Brain microvascular endothelial cell (primary cell): ENCODE data around the gene FAT1.
"Not testable (repeated sequence)": the region's sequence is repeated elsewhere in the genome, so short reads cannot be mapped to it uniquely, and the experiment has no call there.

Experiments
- DNase-seq: peaks from one replicate; pipeline ENCODE4 v3.0.0-alpha.2; 2020
- H3K27ac ChIP-seq: fragments of 250-450 bp; sonication (Bioruptor Pico); 2 replicates; pipeline ENCODE4 v1.5.1; 2020; ENCODE audit warnings: mild to moderate bottlenecking, moderate library complexity
- H3K27me3 ChIP-seq: fragments of 250-450 bp; sonication (Bioruptor Pico); replicated peaks from 2 replicates; pipeline ENCODE4 v1.5.1; 2020; ENCODE audit warnings: mild to moderate bottlenecking
- H3K36me3 ChIP-seq: fragments of 250-450 bp; sonication (Bioruptor Pico); replicated peaks from 2 replicates; pipeline ENCODE4 v1.5.1; 2020; ENCODE audit warnings: mild to moderate bottlenecking
- H3K4me3 ChIP-seq: 2 replicates; pipeline ENCODE4 v1.5.1; 2011; ENCODE audit warnings: low read depth, mild to moderate bottlenecking, control low read depth, low read length, moderate library complexity
- in situ Hi-C: cut with HindIII; loops from 2 replicates; pipeline ENCODE4 v1.10.0; 2017; ENCODE audit warnings: low sequenced_read_pairs, low pct_ligation_motif_present
- TF ChIP-seq, protein P1 (sequence below): IDR thresholded peaks from 2 replicates; pipeline ENCODE4 v1.5.1; 2011; ENCODE audit warnings: low read depth, mild to moderate bottlenecking, moderate library complexity, low read length, control low read depth, inconsistent platforms; ENCODE audit errors: missing control alignments

The FAT1 gene

GRCh38 chr4:186659935-186660334 is 63.7 kb downstream of the FAT1 start:
- H3K4me3 ChIP-seq, result no peak overlapping the region
- in situ Hi-C loops, result no loop called here
- DNase-seq, result no peak
- H3K27ac ChIP-seq, result no peak overlapping the region
- no peaks in the 10 kb centered on the region for H3K27me3 ChIP-seq
- TF ChIP-seq, protein P1, sequence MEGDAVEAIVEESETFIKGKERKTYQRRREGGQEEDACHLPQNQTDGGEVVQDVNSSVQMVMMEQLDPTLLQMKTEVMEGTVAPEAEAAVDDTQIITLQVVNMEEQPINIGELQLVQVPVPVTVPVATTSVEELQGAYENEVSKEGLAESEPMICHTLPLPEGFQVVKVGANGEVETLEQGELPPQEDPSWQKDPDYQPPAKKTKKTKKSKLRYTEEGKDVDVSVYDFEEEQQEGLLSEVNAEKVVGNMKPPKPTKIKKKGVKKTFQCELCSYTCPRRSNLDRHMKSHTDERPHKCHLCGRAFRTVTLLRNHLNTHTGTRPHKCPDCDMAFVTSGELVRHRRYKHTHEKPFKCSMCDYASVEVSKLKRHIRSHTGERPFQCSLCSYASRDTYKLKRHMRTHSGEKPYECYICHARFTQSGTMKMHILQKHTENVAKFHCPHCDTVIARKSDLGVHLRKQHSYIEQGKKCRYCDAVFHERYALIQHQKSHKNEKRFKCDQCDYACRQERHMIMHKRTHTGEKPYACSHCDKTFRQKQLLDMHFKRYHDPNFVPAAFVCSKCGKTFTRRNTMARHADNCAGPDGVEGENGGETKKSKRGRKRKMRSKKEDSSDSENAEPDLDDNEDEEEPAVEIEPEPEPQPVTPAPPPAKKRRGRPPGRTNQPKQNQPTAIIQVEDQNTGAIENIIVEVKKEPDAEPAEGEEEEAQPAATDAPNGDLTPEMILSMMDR, result no peak
- H3K36me3 ChIP-seq, result peaks cover 28% of the 10 kb centered on the region

DNA sequence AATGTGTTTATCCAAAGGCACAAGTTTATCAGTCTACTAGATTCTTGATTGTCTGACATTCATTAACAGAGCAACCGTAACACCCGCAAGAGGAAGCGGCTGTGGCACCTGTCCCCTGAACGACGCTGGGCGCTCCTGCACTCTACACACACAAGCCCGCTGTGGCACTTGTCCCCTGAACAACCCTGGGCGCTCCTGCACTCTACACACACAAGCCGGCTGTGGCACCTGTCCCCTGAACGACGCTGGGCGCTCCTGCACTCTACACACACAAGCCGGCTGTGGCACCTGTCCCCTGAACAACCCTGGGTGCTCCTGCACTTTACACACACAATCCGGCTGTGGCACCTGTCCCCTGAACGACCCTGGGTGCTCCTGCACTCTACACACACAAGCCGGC is 64.2 kb downstream of the FAT1 start:
- H3K27me3 ChIP-seq, H3K4me3 ChIP-seq, DNase-seq, H3K27ac ChIP-seq, in situ Hi-C loops: not testable (repeated sequence)
- peaks cover 25% of the 10 kb centered on the region for H3K36me3 ChIP-seq

DNA sequence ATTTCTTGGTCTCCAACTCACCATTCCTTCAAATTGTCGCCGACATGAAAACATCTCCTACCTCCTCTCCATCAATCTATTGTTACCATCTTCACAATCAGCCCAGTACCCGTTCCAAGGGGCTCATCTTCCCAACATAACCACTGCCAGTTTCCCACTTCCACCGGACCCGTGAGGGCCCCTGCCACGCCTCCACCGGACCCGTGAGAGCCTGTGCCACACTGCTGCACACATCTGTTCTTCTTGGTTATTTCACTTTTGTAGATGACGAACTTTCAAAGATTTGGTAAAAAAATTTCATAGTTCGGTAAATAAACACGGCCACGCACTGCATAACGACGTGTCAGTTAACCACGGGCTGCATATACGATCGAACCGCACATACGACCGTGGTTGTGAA is 65.0 kb downstream of the FAT1 start:
- Histone ChIP-seq H3K36me3 (peaks cover 25% of the 10 kb centered on the region), H3K4me3 (no peak overlapping the region), H3K27ac (no peak overlapping the region), H3K27me3 (no peaks in the 10 kb centered on the region)
- no peak for DNase-seq
- in situ Hi-C loops, result no loop called here
- TF ChIP-seq, protein P1, result no peak

GRCh38 chr4:186657764-186658163 is 65.9 kb downstream of the FAT1 start:
- in situ Hi-C loops, result no loop called here
- no peak overlapping the region for H3K4me3 ChIP-seq
- TF ChIP-seq, protein P1, result no peak
- H3K36me3 ChIP-seq, result peaks cover 20% of the 10 kb centered on the region
- no peak overlapping the region for H3K27ac ChIP-seq
- no peaks in the 10 kb centered on the region for H3K27me3 ChIP-seq
- DNase-seq, result peak; percentile 47

DNA sequence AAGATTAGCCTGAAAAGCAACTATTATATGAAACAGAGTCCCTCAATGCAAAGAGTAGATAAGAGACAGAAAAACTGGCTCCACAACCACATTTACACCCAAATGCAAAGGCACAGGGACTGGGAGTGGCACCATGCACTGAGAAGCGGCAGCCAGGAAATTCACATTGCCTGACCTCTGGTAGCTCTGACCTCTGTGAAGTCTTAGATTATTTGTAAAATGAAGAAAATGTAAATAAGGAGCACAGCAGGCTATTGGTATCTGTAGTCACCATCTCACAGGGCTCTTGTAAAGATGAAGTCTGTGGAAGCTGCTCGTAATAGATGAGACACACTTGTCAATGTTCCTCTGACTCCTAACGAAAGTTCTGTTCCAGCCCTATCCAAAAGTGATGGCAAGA is 69.7 kb downstream of the FAT1 start:
- DNase-seq, result no peak
- peaks cover 3% of the 10 kb centered on the region for H3K36me3 ChIP-seq
- H3K27ac ChIP-seq, result no peak overlapping the region
- no peaks in the 10 kb centered on the region for H3K27me3 ChIP-seq
- no peak overlapping the region for H3K4me3 ChIP-seq
- TF ChIP-seq, protein P1, result no peak
- in situ Hi-C loops, result no loop called here

DNA sequence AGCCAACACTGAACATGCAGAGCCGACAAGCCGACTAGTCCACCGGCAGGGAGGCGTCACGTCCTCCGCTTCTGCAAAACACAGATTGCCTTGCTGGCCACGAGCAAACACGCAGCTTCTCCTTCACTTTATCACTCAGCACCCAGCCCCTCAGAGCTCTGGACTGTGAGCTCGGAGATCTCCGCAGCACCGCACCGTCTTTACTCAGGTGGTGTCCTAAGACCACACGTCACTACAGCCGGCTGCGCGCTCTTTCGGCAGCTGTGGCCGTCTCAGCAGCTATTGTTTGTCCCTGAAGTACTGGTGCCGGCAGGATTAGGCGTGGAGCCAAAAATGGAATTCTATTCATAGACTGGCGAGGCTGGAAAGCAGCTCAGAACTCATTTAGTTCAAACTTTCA is 72.0 kb downstream of the FAT1 start:
- in situ Hi-C loops, result no loop called here
- Histone ChIP-seq H3K27me3 (no peaks in the 10 kb centered on the region), H3K4me3 (peak overlapping the region; percentile 36), H3K27ac (peak overlapping the region; percentile 18), H3K36me3 (no peaks in the 10 kb centered on the region)
- peak; percentile 72 for DNase-seq
- TF ChIP-seq, protein P1, result no peak

- Histone ChIP-seq H3K36me3 (no peaks in the 10 kb centered on the region), H3K4me3 (peak overlapping the region; percentile 36), H3K27me3 (no peaks in the 10 kb centered on the region), H3K27ac (peak overlapping the region; percentile 18)
- DNase-seq, result no peak
- in situ Hi-C loops, result no loop called here
- TF ChIP-seq, protein P1, result no peak
Observed at GRCh38 chr4:186651181-186651603, 72.5 kb downstream of the FAT1 start.
